ENCODE data around the gene FAM98C.

GRCh38 chr19:38440592-38440991, 37.7 kb downstream of the FAM98C start:
- TF ChIP-seq, protein P1, sequence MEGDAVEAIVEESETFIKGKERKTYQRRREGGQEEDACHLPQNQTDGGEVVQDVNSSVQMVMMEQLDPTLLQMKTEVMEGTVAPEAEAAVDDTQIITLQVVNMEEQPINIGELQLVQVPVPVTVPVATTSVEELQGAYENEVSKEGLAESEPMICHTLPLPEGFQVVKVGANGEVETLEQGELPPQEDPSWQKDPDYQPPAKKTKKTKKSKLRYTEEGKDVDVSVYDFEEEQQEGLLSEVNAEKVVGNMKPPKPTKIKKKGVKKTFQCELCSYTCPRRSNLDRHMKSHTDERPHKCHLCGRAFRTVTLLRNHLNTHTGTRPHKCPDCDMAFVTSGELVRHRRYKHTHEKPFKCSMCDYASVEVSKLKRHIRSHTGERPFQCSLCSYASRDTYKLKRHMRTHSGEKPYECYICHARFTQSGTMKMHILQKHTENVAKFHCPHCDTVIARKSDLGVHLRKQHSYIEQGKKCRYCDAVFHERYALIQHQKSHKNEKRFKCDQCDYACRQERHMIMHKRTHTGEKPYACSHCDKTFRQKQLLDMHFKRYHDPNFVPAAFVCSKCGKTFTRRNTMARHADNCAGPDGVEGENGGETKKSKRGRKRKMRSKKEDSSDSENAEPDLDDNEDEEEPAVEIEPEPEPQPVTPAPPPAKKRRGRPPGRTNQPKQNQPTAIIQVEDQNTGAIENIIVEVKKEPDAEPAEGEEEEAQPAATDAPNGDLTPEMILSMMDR (IDR thresholded peaks at IDR 0.05; ENCODE audit: borderline replicate concordance, extremely low read depth, low read length, poor library complexity, severe bottlenecking) = no peak
- no peak for TF ChIP-seq EZH2 (IDR thresholded peaks at IDR 0.05; ENCODE audit: borderline replicate concordance, low read depth, low read length, severe bottlenecking)
